T-helper 2 cell treated with Interferon-gamma antibody and Interleukin-4, amounts not matched to agents 5 μg/mL and 100 μg/mL, for 36 hours (primary cell): ENCODE data around the gene SUPT3H.
"Not testable (repeated sequence)": the region's sequence is repeated elsewhere in the genome, so short reads cannot be mapped to it uniquely, and the experiment has no call there.

ENCODE experiments used
- DNase-seq: peaks from one replicate; pipeline ENCODE4 v3.0.0; 2021; ENCODE audit warnings: low spot score
- H3K27ac Mint-ChIP-seq: one replicate; pipeline ENCODE4 v1.8.0; 2021; ENCODE audit warnings: mild to moderate bottlenecking, mixed read lengths
- H3K27me3 Mint-ChIP-seq: one replicate; pipeline ENCODE4 v1.8.0; 2021; ENCODE audit warnings: low read depth, mixed read lengths
- H3K36me3 Mint-ChIP-seq: one replicate; pipeline ENCODE4 v1.8.0; 2021; ENCODE audit warnings: low read depth, mixed read lengths
- H3K4me1 Mint-ChIP-seq: one replicate; pipeline ENCODE4 v1.8.0; 2021; ENCODE audit warnings: low read depth, mixed read lengths
- H3K4me3 Mint-ChIP-seq: one replicate; pipeline ENCODE4 v1.8.0; 2022; ENCODE audit warnings: mild to moderate bottlenecking, moderate library complexity, mixed read lengths
- H3K9me3 Mint-ChIP-seq: one replicate; pipeline ENCODE4 v1.8.0; 2021; ENCODE audit warnings: mixed read lengths

Gene SUPT3H

DNA sequence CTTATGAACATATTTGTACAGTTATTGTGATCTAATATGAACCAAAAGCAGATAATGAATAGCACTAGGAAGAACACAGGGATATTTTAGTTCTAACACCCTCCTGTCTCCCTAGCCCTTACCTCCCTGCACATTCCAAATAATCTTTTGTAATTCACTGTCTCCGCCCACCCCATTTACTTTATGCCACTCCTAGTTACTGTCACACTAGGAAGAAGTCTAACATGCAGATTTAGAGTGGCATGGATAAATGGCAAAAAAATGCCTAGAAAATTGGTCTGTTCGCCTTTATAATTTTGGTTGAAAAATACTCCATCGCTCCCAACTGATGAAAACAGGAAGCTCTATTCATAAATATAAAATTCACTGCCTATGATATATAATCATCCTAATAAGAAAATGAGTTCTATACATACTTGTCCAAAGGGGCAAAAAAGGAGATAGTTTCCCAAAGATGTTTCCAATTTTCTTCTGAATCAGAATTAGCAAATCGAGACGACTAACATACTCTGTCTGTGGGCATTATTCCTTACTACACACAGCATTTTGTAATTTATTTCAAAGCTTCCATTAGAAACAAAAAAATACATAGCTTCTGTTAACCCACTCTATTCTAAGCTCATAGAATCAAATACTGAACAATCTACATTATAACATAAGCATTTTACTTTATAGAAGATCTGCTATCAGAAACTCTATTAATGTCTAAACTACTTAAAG lies 50.9 kb downstream of the SUPT3H start:
- Mint-ChIP-seq H3K4me3 (no peak overlapping the region), H3K36me3 (peaks cover 3% of the 10 kb centered on the region), H3K9me3 (no peaks in the 10 kb centered on the region), H3K27me3 (no peaks in the 10 kb centered on the region), H3K4me1 (peaks cover 50% of the 10 kb centered on the region), H3K27ac (no peak overlapping the region)
- no peak for DNase-seq

DNA sequence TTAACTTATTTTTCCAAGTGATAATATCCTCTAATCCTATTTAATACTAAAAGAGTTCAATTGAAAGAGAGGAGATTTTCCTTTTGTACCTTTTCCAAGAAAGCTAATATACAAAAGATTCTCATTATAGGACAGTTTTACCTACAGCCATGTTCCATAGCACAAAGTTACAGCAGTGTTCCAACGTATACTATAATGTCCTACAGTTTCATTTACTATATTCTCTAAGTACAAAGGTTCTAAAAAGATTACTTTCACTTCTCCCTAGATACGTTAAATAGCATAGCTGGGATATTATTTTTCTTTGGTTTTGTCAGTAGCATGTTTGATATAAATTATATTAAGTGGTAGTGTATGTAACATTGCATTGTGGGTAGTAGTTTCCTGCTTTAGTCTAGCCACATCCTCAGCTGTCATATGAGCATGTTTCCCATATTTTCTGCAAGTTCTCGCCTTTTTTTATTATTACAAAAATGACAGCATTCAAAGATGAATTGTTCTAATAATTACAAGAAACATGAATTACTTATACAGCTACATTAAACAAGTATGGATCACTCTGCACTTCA lies 54.0 kb downstream of the SUPT3H start:
- H3K36me3 Mint-ChIP-seq, result no peaks in the 10 kb centered on the region
- no peaks in the 10 kb centered on the region for H3K9me3 Mint-ChIP-seq
- no peaks in the 10 kb centered on the region for H3K27me3 Mint-ChIP-seq
- peak overlapping the region; percentile 47 for H3K4me3 Mint-ChIP-seq
- H3K27ac Mint-ChIP-seq, result no peak overlapping the region
- no peak for DNase-seq
- H3K4me1 Mint-ChIP-seq, result peaks cover 40% of the 10 kb centered on the region

DNA sequence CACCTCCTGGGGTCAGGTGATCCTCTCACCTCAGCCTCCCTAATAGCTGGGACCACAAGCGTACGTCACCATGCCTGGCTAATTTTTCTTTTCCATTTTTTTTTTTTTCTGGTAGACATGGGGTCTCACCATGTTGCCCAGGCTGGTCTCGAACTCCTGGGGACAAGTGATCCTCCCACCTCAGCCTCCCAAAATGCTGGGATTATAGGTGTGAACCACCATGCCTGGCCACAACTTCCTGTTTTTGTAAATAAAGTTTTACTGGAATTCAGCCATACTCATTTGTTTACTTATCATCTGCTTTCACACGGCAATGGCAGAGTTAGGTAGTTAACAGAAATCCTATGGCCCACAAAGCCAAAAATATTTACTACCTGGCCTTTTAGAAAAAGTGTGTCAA lies 57.4 kb downstream of the SUPT3H start:
- Mint-ChIP-seq H3K36me3 (peaks cover 3% of the 10 kb centered on the region), H3K27ac (no peak overlapping the region), H3K9me3 (peaks cover 10% of the 10 kb centered on the region), H3K4me1 (peaks cover 23% of the 10 kb centered on the region), H3K27me3 (no peaks in the 10 kb centered on the region), H3K4me3 (no peak overlapping the region)
- no peak for DNase-seq

DNA sequence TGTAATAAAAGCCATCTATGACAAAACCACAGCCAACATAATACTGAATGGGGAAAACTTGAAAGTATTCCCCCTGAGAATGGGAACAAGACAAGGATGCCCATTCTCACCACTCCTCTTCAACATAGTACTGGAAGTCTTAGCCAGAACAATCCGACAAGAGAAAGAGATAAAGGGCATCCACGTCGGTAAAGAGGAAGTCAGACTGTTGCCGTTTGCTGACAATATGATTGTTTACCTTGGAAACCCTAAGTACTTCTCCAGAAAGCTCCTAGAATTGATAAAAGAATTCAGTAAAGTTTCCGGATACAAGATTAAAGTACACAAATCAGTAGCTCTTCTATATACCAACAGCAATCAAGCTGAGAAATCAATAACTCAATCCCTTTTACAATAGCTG lies 63.6 kb downstream of the SUPT3H start:
- Mint-ChIP-seq H3K27me3 (no peaks in the 10 kb centered on the region), H3K9me3 (peaks cover 64% of the 10 kb centered on the region), H3K4me1 (peaks cover 37% of the 10 kb centered on the region), H3K27ac (no peak overlapping the region), H3K4me3 (no peak overlapping the region), H3K36me3 (peaks cover 44% of the 10 kb centered on the region)
- no peak for DNase-seq

DNA sequence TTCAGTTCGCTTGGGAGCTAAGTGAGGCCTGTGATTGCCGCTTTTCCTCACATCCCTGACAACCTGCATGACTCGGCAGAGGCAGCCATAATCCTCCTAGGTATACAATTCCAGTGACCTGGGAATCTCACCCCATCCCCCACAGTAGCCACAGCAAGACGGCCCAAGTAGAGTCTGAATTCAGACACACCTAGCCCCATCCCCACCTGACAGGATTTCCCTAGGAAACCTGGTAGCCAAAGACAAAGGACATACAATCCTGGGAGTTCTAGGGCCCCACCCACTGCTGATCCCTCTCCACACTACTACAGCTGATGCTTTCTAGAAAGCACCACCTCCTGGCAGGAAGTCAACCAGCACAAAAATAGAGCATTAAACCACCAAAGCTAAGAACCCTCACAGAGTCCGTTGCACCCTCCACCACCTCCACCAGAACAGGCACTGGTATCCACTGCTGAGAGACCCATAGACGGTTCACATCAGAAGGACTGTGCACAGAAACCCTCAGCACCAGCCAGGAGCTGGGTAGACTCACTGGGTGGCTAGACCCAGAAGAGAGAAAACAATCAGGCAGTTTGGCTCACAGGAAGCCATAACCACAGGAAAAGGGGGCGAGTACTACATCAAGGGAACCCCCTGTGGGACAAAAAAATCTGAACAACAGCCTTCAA lies 67.5 kb downstream of the SUPT3H start:
- peaks cover 44% of the 10 kb centered on the region for H3K4me1 Mint-ChIP-seq
- no peaks in the 10 kb centered on the region for H3K27me3 Mint-ChIP-seq
- H3K9me3 Mint-ChIP-seq, result peaks cover 78% of the 10 kb centered on the region
- DNase-seq, result peak; percentile 20
- peak overlapping the region; percentile 80 for H3K27ac Mint-ChIP-seq
- H3K4me3 Mint-ChIP-seq, result peak overlapping the region; percentile 65
- peaks cover 63% of the 10 kb centered on the region for H3K36me3 Mint-ChIP-seq

DNA sequence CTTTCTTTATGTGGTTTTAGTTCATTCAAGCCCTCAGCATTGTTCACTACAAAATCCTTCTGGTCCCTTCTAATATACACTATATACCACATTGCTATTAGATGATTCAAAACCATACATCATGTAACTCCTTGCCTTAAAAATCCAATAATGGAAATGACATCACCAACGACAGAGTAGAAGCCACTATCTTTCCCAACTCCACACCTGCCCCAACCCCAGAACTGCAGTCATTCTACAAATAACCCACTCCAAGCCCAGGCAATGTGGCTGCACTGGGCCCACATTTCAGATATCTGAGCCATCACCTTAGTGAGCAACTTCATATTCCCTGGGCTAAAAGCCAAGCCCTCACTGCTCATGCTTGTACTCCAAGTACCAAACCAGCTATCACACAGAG lies 72.2 kb downstream of the SUPT3H start:
- no peaks in the 10 kb centered on the region for H3K27me3 Mint-ChIP-seq
- no peak overlapping the region for H3K4me3 Mint-ChIP-seq
- DNase-seq, result no peak
- no peak overlapping the region for H3K27ac Mint-ChIP-seq
- H3K36me3 Mint-ChIP-seq, result peaks cover 45% of the 10 kb centered on the region
- peaks cover 33% of the 10 kb centered on the region for H3K4me1 Mint-ChIP-seq
- H3K9me3 Mint-ChIP-seq, result peaks cover 50% of the 10 kb centered on the region

DNA sequence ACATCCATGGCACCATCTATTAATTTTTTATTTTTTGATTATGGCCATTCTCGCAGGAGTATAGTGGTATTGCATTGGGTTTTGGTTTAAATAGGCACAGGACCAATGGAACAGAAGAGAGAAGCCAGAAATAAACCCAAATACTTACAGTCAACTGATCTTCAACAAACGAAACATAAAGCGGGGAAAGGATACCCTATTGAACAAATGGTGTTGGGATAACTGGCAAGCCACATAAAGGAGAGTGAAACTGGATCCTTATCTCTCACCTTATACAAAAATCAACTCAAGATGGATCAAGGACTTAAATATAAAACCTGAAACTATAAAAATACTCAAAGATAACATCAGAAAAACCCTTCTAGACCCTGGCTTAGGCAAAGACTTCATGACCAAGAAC lies 74.9 kb downstream of the SUPT3H start:
- DNase-seq, result no peak
- Mint-ChIP-seq H3K4me1 (peaks cover 22% of the 10 kb centered on the region), H3K27ac (peak overlapping the region; percentile 21), H3K4me3 (no peak overlapping the region), H3K9me3 (peaks cover 31% of the 10 kb centered on the region), H3K36me3 (peaks cover 35% of the 10 kb centered on the region), H3K27me3 (no peaks in the 10 kb centered on the region)

DNA sequence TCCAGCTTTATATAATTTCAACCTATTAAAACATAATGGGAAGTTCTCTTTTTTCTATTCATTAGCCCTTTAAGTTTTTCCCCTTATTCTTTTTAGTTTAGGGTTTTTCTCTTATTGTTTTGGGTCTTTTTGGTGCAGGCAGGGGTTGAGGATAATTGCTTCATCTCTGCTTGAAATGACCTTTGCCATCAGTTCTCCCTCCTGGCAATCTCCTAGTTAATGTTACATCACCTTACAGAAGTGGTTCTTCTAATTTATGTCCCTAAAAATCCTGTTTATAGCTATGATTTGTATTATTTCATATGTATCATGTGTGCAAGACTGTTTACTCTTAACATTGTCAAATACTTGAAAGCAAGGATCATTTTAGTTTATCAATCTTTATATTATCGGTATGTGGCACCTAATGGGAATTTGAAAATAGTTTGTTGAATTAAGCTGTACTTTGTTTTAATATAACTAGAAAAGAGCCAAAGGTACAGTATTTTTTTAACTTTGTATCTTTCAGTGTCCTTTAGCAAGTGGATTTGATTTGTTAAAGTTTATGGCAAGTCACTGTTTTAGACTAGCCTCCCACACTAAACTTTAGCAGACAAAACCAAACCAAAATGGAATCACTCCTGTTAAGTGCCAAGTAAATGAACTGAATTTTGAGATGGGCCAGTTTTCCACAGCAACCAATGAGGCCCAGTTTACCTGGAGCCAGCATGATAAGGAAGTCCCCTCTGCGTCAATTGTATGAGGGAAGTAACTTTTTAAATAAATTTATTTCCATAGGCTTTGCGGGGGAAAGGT lies 76.2 kb downstream of the SUPT3H start:
- H3K4me3 Mint-ChIP-seq, result no peak overlapping the region

DNA sequence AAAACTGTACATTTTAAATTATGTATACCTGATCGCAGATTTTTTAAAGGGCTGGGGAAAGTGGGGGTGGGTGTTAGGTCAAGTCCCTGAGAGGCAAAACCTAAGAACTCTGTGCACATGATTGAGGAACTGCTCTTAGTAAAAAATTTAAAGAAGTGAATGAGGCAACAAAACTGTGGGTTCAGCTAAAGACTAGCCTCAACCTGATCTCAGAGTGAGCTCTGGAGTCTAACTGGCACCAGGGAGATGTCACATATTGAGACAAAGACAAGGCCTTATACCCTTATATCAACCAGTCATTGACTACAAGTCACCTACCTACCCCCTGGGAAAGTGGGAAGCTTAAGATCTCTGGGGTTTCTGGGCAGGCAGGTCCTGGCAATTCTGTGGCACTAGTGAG lies 77.0 kb downstream of the SUPT3H start:
- Mint-ChIP-seq H3K36me3 (peaks cover 22% of the 10 kb centered on the region), H3K27ac (no peak overlapping the region), H3K4me3 (no peak overlapping the region), H3K27me3 (no peaks in the 10 kb centered on the region), H3K4me1 (peaks cover 25% of the 10 kb centered on the region), H3K9me3 (peaks cover 17% of the 10 kb centered on the region)
- DNase-seq, result no peak

More for the DNA sequence above, 76.2 kb downstream of the SUPT3H start:
- H3K27ac Mint-ChIP-seq, result no peak overlapping the region
- H3K9me3 Mint-ChIP-seq, result peaks cover 25% of the 10 kb centered on the region
- no peak for DNase-seq
- no peaks in the 10 kb centered on the region for H3K27me3 Mint-ChIP-seq
- H3K36me3 Mint-ChIP-seq, result peaks cover 30% of the 10 kb centered on the region
- H3K4me1 Mint-ChIP-seq, result peaks cover 25% of the 10 kb centered on the region

DNA sequence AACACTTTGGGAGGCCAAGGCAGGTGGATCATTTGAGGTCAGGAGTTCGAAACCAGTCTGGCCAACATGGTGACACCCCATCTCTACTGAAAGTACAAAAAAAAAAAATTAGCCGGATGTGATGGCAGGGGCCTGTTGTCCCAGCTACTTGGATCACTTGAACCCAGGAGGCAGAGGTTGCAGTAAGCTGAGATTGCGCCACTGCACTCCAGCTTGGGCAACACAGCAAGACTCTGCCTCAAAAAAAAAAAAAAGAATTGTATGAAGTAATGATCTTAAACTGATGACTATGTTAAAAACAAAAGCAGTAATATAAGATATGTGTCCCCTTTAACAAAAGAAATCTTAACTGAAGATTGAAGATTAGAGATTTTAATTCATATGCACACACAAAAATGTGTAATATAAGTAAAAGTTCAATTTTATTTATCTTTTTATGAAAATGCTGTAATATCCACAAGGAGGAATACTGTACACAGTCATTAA lies 78.6 kb downstream of the SUPT3H start:
- peaks cover 18% of the 10 kb centered on the region for H3K36me3 Mint-ChIP-seq
- no peaks in the 10 kb centered on the region for H3K27me3 Mint-ChIP-seq
- no peak for DNase-seq
- no peak overlapping the region for H3K27ac Mint-ChIP-seq
- no peak overlapping the region for H3K4me3 Mint-ChIP-seq
- peaks cover 20% of the 10 kb centered on the region for H3K9me3 Mint-ChIP-seq
- peaks cover 37% of the 10 kb centered on the region for H3K4me1 Mint-ChIP-seq

DNA sequence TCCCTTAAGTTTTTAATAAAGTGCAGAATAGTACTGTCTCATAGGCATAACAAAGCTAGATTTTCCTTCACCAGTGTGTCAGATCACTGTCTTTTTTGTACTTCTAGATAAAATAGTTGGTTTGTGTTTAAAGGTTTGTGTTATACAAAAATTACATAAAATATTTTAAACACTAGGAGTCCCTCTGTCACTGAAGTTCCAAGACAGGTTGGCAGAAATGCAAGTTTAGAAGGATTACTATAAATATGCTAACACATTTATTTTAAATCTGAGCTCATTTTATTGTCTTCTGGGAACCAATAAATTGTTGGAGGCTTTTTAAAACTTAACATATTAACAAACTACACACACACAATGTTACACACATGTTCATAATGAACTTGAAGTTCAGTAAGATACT lies 80.4 kb downstream of the SUPT3H start:
- H3K4me3 Mint-ChIP-seq, result no peak overlapping the region
- peaks cover 17% of the 10 kb centered on the region for H3K36me3 Mint-ChIP-seq
- no peak for DNase-seq
- no peak overlapping the region for H3K27ac Mint-ChIP-seq
- peaks cover 21% of the 10 kb centered on the region for H3K9me3 Mint-ChIP-seq
- peaks cover 48% of the 10 kb centered on the region for H3K4me1 Mint-ChIP-seq
- no peaks in the 10 kb centered on the region for H3K27me3 Mint-ChIP-seq

DNA sequence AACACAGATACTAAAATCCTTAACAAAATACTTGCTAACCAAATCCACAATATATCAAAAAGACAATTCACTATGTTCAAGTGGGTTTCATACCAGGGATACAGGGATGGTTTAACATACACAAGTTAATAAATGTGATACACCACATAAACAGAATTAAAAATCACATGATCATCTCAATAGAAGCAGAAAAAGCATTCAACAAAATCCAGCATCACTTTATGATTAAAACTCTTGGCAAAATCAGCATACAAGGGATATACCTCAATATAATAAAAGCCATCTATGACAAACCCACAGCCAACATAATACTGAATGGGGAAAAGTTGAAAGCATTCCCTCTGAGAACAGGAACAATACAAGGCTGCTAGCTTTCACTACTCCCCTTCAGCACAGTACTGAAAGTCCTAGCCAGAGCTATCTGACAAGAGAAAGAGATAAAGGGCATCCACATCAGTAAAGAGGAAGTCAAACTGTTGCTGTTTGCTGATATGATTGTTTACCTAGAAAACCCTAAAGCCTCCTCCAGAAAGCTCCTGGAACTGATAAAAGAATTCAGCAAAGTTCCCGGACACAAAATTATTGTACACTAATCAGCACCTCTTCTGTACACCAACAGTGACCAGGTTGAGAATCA lies 83.6 kb downstream of the SUPT3H start:
- H3K36me3 Mint-ChIP-seq, result peaks cover 27% of the 10 kb centered on the region
- DNase-seq, result peak; percentile 13
- H3K4me3 Mint-ChIP-seq, result peak overlapping the region; percentile 71
- H3K27ac Mint-ChIP-seq, result peak overlapping the region; percentile 79
- peaks cover 35% of the 10 kb centered on the region for H3K9me3 Mint-ChIP-seq
- peaks cover 43% of the 10 kb centered on the region for H3K4me1 Mint-ChIP-seq
- H3K27me3 Mint-ChIP-seq, result not testable (repeated sequence)

DNA sequence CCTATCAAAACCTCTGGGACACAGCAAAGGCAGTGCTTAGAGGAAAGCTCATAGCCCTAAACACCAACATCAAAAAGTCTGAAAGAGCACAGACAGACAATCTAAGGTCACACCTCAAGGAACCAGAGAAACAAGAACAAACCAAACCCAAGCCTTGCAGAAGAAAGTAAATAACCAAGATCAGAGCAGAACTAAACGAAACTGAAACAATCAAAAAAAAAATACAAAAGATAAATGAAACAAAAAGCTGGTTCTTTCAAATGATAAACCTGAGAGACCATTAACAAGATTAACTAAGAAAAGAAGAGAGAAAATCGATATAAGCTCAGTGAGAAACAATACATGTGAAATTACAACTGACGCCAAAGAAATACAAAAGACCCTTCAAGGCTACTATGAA lies 84.4 kb downstream of the SUPT3H start:
- H3K9me3 Mint-ChIP-seq, result peaks cover 35% of the 10 kb centered on the region
- H3K27me3 Mint-ChIP-seq, result no peaks in the 10 kb centered on the region
- DNase-seq, result no peak
- H3K4me1 Mint-ChIP-seq, result peaks cover 43% of the 10 kb centered on the region
- H3K36me3 Mint-ChIP-seq, result peaks cover 25% of the 10 kb centered on the region
- peak overlapping the region; percentile 71 for H3K4me3 Mint-ChIP-seq
- H3K27ac Mint-ChIP-seq, result peak overlapping the region; percentile 79
